Esophagus squamous epithelium (tissue), 4 donors: ENCODE data around the gene SYAP1.

ENCODE experiments used
- POLR2A ChIP-seq, 4 donors: fragments of 450-650 bp; IDR thresholded peaks; one replicate each; pipeline ENCODE4 v1.6.1; 2017; ENCODE audit warnings: antibody characterized with exemption in 4 of 4, mild to moderate bottlenecking in 4 of 4, moderate library complexity in 3 of 4
- TF ChIP-seq, protein P1 (sequence below), 6 experiments: fragments of 450-650 bp in 4 of 6; fragments of 200-600 bp in 2 of 6; sonication (generic) in 2 of 6; IDR thresholded peaks; one replicate each; pipeline ENCODE4 v1.5.1; 2016 to 2019; ENCODE audit warnings: antibody characterized with exemption in 6 of 6, mild to moderate bottlenecking in 4 of 6, moderate library complexity in 4 of 6

DNA sequence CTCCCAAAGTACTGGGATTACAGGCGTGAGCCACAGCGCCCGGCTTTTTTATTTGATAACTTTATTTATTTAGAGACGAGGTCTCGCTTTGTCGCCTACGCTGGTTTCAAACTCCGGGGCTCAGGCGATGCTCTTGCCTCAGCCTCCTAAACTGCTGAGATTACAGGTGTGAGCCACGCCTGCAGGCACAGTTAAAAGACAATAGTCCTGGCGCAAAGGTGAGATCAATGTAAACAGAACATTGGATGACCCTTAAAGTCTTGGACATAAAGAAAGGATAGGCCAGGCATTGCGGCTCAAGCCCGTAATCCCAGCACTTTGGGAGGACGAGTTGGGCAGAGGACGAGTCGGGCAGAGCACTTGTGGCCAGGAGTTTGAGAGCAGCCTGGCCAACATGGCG lies 64.0 kb downstream of the SYAP1 start:
- TF ChIP-seq, protein P1, sequence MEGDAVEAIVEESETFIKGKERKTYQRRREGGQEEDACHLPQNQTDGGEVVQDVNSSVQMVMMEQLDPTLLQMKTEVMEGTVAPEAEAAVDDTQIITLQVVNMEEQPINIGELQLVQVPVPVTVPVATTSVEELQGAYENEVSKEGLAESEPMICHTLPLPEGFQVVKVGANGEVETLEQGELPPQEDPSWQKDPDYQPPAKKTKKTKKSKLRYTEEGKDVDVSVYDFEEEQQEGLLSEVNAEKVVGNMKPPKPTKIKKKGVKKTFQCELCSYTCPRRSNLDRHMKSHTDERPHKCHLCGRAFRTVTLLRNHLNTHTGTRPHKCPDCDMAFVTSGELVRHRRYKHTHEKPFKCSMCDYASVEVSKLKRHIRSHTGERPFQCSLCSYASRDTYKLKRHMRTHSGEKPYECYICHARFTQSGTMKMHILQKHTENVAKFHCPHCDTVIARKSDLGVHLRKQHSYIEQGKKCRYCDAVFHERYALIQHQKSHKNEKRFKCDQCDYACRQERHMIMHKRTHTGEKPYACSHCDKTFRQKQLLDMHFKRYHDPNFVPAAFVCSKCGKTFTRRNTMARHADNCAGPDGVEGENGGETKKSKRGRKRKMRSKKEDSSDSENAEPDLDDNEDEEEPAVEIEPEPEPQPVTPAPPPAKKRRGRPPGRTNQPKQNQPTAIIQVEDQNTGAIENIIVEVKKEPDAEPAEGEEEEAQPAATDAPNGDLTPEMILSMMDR (IDR thresholded peaks at IDR 0.05): no peak
- no peak for TF ChIP-seq POLR2A (IDR thresholded peaks at IDR 0.05)
